HEK293 (cell line): ENCODE results near the gene PPFIBP1.

Source experiments
- CTCF ChIA-PET: fragments of 350-600 bp; formaldehyde crosslinking; extraction: SDS; loops from one replicate; lab custom pipeline; 2021; ENCODE audit warnings: antibody characterized with exemption; lab: Yijun Ruan, JAX
- POLR2A ChIA-PET: fragments of 300-600 bp; formaldehyde crosslinking; extraction: SDS; loops from one replicate; lab custom pipeline; 2020; ENCODE audit warnings: antibody characterized with exemption, inconsistent platforms; lab: Yijun Ruan, JAX
- H3K27ac ChIP-seq: fragments of 200-500 bp; sonication (Bioruptor generic); 2 replicates; pipeline ENCODE4 v1.5.1; 2014; ENCODE audit warnings: low read depth, low read length, control low read depth, inconsistent platforms; ENCODE audit errors: extremely low read depth
- H3K36me3 ChIP-seq, 2 experiments: fragments of 200-500 bp in 1 of 2; sonication (Bioruptor generic) in 1 of 2; 1 replicate in 1 of 2; 2 replicates in 1 of 2; pipeline ENCODE4 v1.5.1; 2014 to 2017; ENCODE audit warnings: inconsistent platforms in 2 of 2, low read length in 2 of 2; ENCODE audit not compliant: control insufficient read depth in 2 of 2, insufficient read depth in 1 of 2
- H3K4me1 ChIP-seq: fragments of 200-500 bp; sonication (Bioruptor generic); 2 replicates; pipeline ENCODE4 v1.5.1; 2014; ENCODE audit warnings: mild to moderate bottlenecking, low read length, inconsistent platforms; ENCODE audit not compliant: control insufficient read depth, insufficient read depth
- H3K4me3 ChIP-seq: 2 replicates; pipeline ENCODE4 v1.5.1; 2011; ENCODE audit warnings: low read depth, mild to moderate bottlenecking, control low read depth, low read length, moderate library complexity
- H3K9me3 ChIP-seq: fragments of 200-500 bp; sonication (Bioruptor generic); 2 replicates; pipeline ENCODE4 v1.5.1; 2014; ENCODE audit warnings: low read depth, low read length, inconsistent platforms; ENCODE audit not compliant: control insufficient read depth, insufficient read depth
- HOXA7 ChIP-seq: sonication (generic); formaldehyde crosslinking; IDR thresholded peaks from 2 replicates; pipeline ENCODE4 v1.8.1; 2022; ENCODE audit warnings: missing genetic modification reagents, borderline replicate concordance
- MEIS1 ChIP-seq: sonication (generic); formaldehyde crosslinking; IDR thresholded peaks from 2 replicates; pipeline ENCODE4 v1.8.1; 2022; ENCODE audit warnings: missing genetic modification reagents, mild to moderate bottlenecking, borderline replicate concordance
- OSR2 ChIP-seq: fragments of 450-650 bp; formaldehyde crosslinking; IDR thresholded peaks from 2 replicates; pipeline ENCODE4 v1.5.1; 2016; ENCODE audit warnings: missing biosample characterization, missing genetic modification characterization
- PRDM6 ChIP-seq: fragments of 450-650 bp; formaldehyde crosslinking; IDR thresholded peaks from 2 replicates; pipeline ENCODE4 v1.5.1; 2017; ENCODE audit warnings: missing biosample characterization, missing genetic modification characterization
- TCF7L2 ChIP-seq: IDR thresholded peaks from 2 replicates; pipeline ENCODE4 v1.6.1; 2011; ENCODE audit warnings: low read depth, mild to moderate bottlenecking, inconsistent platforms, low read length, moderate library complexity, borderline replicate concordance
- WT1 ChIP-seq: fragments of 450-650 bp; formaldehyde crosslinking; IDR thresholded peaks from 2 replicates; pipeline ENCODE4 v1.5.1; 2016; ENCODE audit warnings: missing biosample characterization, missing genetic modification characterization
- ZBTB7A ChIP-seq: fragments of 450-650 bp; formaldehyde crosslinking; IDR thresholded peaks from 2 replicates; pipeline ENCODE4 v1.5.1; 2016; ENCODE audit warnings: low read depth, missing biosample characterization, missing genetic modification characterization
- ZIC2 ChIP-seq: fragments of 450-650 bp; formaldehyde crosslinking; IDR thresholded peaks from 2 replicates; pipeline ENCODE4 v1.5.1; 2016; ENCODE audit warnings: missing biosample characterization, missing genetic modification characterization
- ZNF138 ChIP-seq: fragments of 450-650 bp; formaldehyde crosslinking; IDR thresholded peaks from 2 replicates; pipeline ENCODE4 v1.5.1; 2016; ENCODE audit warnings: missing biosample characterization, missing genetic modification characterization, borderline replicate concordance
- ZNF140 ChIP-seq: fragments of 450-650 bp; formaldehyde crosslinking; IDR thresholded peaks from 2 replicates; pipeline ENCODE4 v1.5.1; 2016; ENCODE audit warnings: missing biosample characterization, missing genetic modification characterization
- ZNF148 ChIP-seq: fragments of 450-650 bp; formaldehyde crosslinking; IDR thresholded peaks from 2 replicates; pipeline ENCODE4 v1.5.0; 2017; ENCODE audit warnings: missing biosample characterization, missing genetic modification characterization, borderline replicate concordance
- ZNF174 ChIP-seq: fragments of 450-650 bp; formaldehyde crosslinking; IDR thresholded peaks from 2 replicates; pipeline ENCODE4 v1.5.0; 2017; ENCODE audit warnings: missing biosample characterization, mild to moderate bottlenecking, missing genetic modification characterization
- ZNF248 ChIP-seq: fragments of 450-650 bp; formaldehyde crosslinking; IDR thresholded peaks from 2 replicates; pipeline ENCODE4 v1.5.1; 2017; ENCODE audit warnings: missing biosample characterization, missing genetic modification characterization
- ZNF26 ChIP-seq: fragments of 450-650 bp; formaldehyde crosslinking; IDR thresholded peaks from 2 replicates; pipeline ENCODE4 v1.5.1; 2016; ENCODE audit warnings: missing biosample characterization, missing genetic modification characterization
- ZNF266 ChIP-seq: fragments of 450-650 bp; formaldehyde crosslinking; IDR thresholded peaks from 2 replicates; pipeline ENCODE4 v1.5.1; 2016; ENCODE audit warnings: missing biosample characterization, missing genetic modification characterization, low read depth
- ZNF394 ChIP-seq: fragments of 450-650 bp; formaldehyde crosslinking; IDR thresholded peaks from 2 replicates; pipeline ENCODE4 v1.5.1; 2016; ENCODE audit warnings: missing biosample characterization, missing genetic modification characterization, mild to moderate bottlenecking, moderate library complexity, borderline replicate concordance
- ZNF398 ChIP-seq: fragments of 450-650 bp; formaldehyde crosslinking; IDR thresholded peaks from 2 replicates; pipeline ENCODE4 v1.5.1; 2017; ENCODE audit warnings: missing biosample characterization, missing genetic modification characterization
- ZNF518A ChIP-seq: fragments of 450-650 bp; formaldehyde crosslinking; conservative IDR thresholded peaks from 2 replicates; pipeline ENCODE4 v1.5.1; 2016; ENCODE audit warnings: low read depth, missing biosample characterization, missing genetic modification characterization
- ZNF600 ChIP-seq: fragments of 450-650 bp; formaldehyde crosslinking; IDR thresholded peaks from 2 replicates; pipeline ENCODE4 v1.5.1; 2016; ENCODE audit warnings: missing biosample characterization, missing genetic modification characterization
- ZNF629 ChIP-seq: fragments of 450-650 bp; formaldehyde crosslinking; IDR thresholded peaks from 2 replicates; pipeline ENCODE4 v1.5.1; 2017; ENCODE audit warnings: missing biosample characterization, missing genetic modification characterization
- ZNF645 ChIP-seq: fragments of 450-650 bp; formaldehyde crosslinking; IDR thresholded peaks from 2 replicates; pipeline ENCODE4; 2016; ENCODE audit warnings: missing biosample characterization, missing genetic modification characterization

Gene PPFIBP1

GRCh38 chr12:27588776-27589175, 64.8 kb downstream of the PPFIBP1 start:
- H3K27ac ChIP-seq: no peak overlapping the region
- H3K4me1 ChIP-seq: no peaks in the 10 kb centered on the region
- H3K36me3 ChIP-seq: peaks cover 0 to 4% of the 10 kb centered on the region in 2 experiments; a peak in 1 of 3 replicates
- no peaks in the 10 kb centered on the region for H3K9me3 ChIP-seq
- no peak overlapping the region for H3K4me3 ChIP-seq
- TF ChIP-seq ZNF248 (tag by site-specific recombination): no peak
- TF ChIP-seq ZNF140 (tag by site-specific recombination): no peak
- no peak for TF ChIP-seq ZNF645 (tag by site-specific recombination)
- TF ChIP-seq ZNF266 (tag by site-specific recombination): no peak
- TF ChIP-seq MEIS1 (CRISPR knock-in tag): no peak
- no peak for TF ChIP-seq ZNF394 (tag by site-specific recombination)
- TF ChIP-seq ZNF629 (tag by site-specific recombination): no peak
- no peak for TF ChIP-seq OSR2 (tag by site-specific recombination)
- TF ChIP-seq, all 188 proteins: peak for 0
- CTCF ChIA-PET: no interaction called here
- POLR2A ChIA-PET: no interaction called here

- H3K4me1 ChIP-seq: no peaks in the 10 kb centered on the region
- ChIA-PET POLR2A (no interaction called here), CTCF (interaction anchor here (0.8 kb wide), 1 partner anchor 46 kb away, joined by 3 read pairs; no protein-coding TSS in a partner anchor)
- H3K9me3 ChIP-seq: no peaks in the 10 kb centered on the region
- no peak overlapping the region for H3K4me3 ChIP-seq
- H3K36me3 ChIP-seq: no peaks in the 10 kb centered on the region
- TF ChIP-seq ZNF138 (tag by site-specific recombination) (no peak), ZIC2 (tag by site-specific recombination) (no peak), ZNF398 (tag by site-specific recombination) (no peak), HOXA7 (CRISPR knock-in tag) (no peak), WT1 (tag by site-specific recombination) (no peak), ZNF148 (tag by site-specific recombination) (no peak), TCF7L2 (no peak), ZNF266 (tag by site-specific recombination) (no peak), ZNF518A (tag by site-specific recombination) (no peak), ZNF600 (tag by site-specific recombination) (no peak), ZNF394 (tag by site-specific recombination) (no peak), ZNF26 (tag by site-specific recombination) (no peak), ZBTB7A (tag by site-specific recombination) (no peak), PRDM6 (tag by site-specific recombination) (no peak), ZNF174 (tag by site-specific recombination) (no peak)
- no peak overlapping the region for H3K27ac ChIP-seq
These were observed 65.4 kb downstream of the PPFIBP1 start for GRCh38 chr12:27589419-27589818.
